Esophagus squamous epithelium (tissue), 4 donors: ENCODE data around the gene TTC14.

ENCODE experiments used
- CTCF ChIP-seq, 6 experiments: fragments of 450-650 bp in 4 of 6; fragments of 200-600 bp in 2 of 6; sonication (generic) in 2 of 6; IDR thresholded peaks; one replicate each; pipeline ENCODE4 v1.5.1; 2016 to 2019; ENCODE audit warnings: antibody characterized with exemption in 6 of 6, mild to moderate bottlenecking in 4 of 6, moderate library complexity in 4 of 6
- POLR2A ChIP-seq, 4 donors: fragments of 450-650 bp; IDR thresholded peaks; one replicate each; pipeline ENCODE4 v1.6.1; 2017; ENCODE audit warnings: antibody characterized with exemption in 4 of 4, mild to moderate bottlenecking in 4 of 4, moderate library complexity in 3 of 4

- TF ChIP-seq CTCF (IDR thresholded peaks at IDR 0.05) (no peak), POLR2A (IDR thresholded peaks at IDR 0.05) (no peak)
Observed at GRCh38 chr3:180657094-180657493, 55.1 kb downstream of the TTC14 start.
